Activated CD4-positive, alpha-beta T cell treated with anti-CD3 and anti-CD28 coated beads, Interleukin-2, Interleukin-6, amounts not matched to agents 100 ng/mL and 50 ng/mL, durations not matched to agents 16 hours and 8 hours (primary cell): ENCODE data around the gene TMEM255A.

Source experiments
- DNase-seq: peaks from one replicate; pipeline ENCODE4 v3.0.0-alpha.2; 2020

The TMEM255A gene

DNA sequence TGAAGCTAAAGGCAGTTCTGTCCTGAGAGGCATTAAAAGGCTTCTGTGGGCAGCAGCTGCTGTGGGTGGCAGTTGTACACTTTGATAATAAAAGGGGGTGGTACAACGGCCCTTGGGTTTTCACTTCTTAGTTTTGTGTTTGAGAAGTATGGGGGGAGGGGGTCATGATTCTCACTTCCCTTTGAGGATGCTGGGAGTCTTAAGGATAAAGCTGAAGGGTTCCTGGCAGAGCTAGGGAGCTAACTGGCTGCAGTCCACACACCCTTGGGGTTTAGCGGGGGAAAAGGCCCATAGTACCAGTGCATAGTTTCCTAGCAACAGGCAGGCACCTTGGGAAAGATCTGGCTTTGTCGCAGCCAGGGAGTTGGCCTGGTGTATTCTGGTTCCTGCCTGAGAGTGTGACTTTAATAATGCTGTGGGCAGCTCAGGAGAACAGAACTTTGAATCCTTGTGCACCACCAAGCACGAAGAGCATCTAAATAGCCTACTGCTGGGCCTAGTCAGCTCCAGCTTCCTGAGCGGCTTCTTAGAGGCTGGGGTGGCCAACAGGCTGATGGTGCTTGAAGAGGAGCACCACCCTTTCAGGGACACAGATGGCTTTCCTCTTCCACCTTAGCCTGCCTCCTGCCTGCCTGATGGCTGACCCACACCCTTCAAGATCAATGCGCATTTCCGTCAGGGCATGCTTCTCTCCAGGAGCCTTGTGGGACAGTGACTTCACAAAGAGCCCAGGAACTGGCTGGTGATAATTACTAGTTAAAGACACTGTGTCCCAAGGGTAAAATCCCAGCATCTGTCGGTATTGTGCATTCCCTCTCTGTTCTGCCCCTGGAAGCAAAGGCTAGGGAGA lies 48.2 kb downstream of the TMEM255A start:
- DNase-seq, result no peak

DNA sequence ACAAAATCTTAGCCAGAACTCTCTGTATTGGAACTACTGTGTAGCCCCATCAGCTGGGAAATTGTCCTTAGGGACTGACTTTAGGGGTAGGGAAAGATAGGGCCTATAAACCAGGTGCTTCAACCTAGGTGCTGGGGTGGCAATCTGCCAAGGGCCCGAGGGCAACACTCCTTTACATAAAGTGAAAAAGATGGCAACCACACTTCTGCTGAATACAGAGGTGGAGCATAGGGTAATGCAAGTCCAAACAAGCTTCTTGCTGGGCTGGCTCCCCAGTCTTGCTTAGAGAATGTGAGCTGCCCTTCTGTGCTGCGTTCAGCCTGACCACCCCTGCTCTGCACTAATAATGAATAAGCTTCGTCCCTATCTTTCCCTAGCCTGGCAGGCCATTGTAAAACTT lies 50.9 kb downstream of the TMEM255A start:
- no peak for DNase-seq

DNA sequence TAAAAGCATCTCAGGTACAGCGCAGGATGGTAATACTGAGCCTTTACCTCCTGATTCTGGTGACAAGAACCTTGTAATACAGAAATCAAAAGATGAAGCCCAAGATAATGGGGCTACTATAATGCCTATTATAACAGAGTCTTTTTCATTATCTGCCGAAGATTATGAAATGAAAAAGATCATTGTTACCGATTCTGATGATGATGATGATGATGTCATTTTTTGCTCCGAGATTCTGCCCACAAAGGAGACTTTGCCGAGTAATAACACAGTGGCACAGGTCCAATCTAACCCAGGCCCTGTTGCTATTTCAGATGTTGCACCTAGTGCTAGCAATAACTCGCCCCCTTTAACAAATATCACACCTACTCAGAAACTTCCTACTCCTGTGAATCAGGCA lies 57.5 kb downstream of the TMEM255A start:
- no peak for DNase-seq

DNA sequence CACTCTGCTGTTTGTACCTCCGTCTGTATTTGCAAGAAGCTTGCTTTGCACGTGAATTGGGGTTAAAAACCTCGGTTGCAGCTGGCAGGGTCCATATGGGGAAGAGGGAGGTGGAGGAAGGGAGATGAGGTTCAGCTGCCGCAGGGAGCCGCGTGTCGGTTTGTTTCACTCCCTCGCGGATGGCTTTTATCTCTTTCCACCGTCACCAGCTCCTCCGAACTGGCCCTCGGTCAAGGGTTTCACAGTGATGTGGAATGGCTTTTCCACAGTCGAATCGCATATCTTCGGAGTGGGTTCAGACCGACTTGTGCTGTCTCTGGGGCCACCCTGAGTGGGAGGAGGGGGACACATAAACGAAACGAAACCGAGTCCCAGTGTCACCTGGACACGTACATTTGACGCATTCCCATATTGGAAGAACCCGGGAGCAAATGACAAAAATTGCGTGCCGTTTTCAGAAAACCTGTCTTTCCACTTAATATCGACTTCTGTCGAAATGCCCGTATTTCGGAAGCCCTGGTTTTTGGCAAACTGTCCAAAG lies 59.7 kb downstream of the TMEM255A start:
- no peak for DNase-seq

DNA sequence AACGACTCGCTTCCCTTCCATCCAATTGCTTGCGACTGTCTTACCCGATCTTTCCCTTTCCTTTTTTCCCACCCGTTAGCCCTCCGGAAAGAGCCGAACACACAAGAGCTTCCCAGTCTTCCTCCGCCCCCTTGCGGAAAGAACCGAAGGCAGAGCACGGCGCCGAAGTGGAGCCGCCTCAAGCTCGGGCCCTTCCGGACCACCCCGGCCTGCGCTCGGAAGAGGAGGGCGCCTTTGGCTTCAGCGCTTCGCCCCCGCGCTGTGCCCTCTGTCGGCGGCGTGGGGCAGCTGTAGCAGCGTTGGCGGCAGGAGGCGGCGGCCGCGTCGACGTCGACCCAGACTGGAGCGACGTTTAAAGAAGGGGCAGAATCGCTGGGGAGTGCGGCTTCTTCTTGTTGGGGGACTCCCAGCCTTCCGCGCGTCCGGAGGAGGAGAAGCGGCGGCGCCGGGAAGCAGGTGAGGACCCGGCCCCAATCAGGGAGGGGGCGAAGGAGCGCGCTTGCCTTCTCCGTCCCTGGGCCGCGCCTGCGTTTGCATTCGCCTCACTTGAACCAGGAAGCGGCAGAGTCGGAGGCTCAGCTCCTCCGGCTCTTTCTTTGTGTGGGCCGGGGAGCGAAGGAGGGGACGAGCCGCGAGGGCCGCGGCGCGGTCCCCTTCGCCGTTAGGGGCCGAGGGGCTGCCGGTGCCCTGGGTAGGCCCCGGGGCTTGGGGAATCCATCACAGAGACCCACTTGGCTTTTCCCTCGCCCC lies 60.6 kb downstream of the TMEM255A start, which contains the start of gene ZBTB33:
ZBTB33 (plus strand) TSS at position 291 of the 750 bp plus-strand sequence. CDS start 2,604 bp downstream, outside the sequence.
- peak; percentile 93 for DNase-seq

DNA sequence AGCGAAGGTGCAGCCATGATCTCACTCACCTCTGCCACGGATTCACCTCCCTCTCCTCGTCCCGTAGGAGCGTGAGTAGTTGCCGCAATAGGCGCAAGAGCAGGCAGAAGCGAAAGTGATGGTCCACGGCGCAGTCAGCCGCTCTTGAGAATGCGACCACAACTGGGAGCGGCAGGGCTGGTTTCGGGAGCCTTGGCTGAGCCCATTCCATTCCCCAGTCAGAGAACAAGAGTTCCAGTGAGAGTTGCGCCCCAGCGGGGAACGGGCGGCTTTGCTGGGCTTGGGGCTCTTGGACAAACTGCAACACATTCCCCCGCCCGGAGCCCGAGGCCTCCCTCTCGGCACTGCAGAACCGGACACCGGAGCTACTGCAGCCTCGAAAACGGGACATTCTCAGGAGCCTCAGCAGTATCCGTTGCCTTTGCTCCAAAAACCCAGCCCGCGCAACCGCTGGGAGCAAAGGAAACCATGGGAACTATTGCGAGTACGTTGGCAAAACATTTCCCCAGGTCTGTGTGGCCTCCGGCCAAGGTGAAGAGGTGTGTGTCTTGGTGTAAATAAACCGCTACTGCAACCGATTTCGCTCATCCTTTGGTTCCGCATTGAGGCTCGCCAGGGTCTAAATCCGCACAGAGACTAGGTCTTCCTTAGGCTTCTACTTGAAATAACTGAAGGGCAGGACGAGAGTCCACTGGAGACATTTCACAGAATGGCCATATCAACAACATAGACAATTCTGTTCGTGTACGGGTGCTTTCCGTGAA lies 66.3 kb downstream of the TMEM255A start:
- DNase-seq, result peak; percentile 73

DNA sequence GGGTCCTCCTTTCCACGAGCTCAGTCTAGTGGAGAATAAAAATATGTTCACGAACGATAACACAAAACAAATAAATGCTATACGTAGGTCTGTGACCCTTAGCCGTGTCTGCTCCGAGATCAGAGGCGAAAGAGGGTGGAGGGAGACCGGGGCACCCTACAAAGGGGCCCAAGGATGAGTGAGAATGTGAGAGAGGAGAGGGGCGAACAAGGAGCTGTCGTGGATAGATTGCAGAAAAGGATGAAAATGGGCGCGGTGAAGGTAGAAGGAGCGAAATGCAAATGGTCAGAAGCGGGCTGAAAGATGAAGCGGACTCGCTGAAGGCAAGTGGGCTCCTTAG lies 66.9 kb downstream of the TMEM255A start:
- no peak for DNase-seq

DNA sequence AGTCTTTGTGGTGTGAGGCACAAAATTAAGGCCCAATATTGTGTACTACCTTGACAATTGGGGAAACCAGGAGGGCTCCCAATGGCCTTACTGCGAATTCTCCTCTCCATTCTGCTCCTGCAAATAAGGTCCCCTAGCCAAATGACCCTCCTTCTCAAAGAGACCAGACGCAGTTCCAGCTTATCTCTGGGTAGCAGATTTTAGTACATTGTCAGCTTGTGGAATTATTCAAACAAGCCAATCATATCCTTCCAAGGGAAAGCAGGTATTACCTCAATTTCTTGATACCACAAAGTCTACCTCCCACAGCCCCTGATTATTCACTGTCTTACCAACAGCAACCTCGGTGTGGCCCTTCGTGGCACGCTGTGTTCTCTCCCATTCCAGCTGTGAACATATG lies 68.4 kb downstream of the TMEM255A start:
- DNase-seq, result no peak

DNA sequence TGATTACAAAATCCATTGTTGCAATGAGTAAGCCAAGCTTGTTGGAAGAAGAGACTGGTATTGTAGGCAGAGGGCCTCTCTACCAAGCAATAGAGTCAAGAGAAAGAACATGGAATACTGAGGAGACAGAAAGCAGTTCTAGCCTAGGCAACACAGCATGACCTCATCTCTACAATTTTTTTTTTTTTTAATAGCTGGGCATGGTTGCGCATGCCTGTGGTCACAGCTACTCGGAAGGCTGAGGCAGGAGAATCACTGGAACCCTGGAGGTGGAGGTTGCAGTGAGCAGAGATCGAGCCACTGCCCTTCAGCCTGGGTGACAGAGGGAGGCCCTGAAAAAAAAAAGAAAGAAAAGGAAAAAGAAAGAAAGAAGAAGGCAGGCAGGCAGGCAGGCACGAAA lies 72.3 kb downstream of the TMEM255A start:
- no peak for DNase-seq

DNA sequence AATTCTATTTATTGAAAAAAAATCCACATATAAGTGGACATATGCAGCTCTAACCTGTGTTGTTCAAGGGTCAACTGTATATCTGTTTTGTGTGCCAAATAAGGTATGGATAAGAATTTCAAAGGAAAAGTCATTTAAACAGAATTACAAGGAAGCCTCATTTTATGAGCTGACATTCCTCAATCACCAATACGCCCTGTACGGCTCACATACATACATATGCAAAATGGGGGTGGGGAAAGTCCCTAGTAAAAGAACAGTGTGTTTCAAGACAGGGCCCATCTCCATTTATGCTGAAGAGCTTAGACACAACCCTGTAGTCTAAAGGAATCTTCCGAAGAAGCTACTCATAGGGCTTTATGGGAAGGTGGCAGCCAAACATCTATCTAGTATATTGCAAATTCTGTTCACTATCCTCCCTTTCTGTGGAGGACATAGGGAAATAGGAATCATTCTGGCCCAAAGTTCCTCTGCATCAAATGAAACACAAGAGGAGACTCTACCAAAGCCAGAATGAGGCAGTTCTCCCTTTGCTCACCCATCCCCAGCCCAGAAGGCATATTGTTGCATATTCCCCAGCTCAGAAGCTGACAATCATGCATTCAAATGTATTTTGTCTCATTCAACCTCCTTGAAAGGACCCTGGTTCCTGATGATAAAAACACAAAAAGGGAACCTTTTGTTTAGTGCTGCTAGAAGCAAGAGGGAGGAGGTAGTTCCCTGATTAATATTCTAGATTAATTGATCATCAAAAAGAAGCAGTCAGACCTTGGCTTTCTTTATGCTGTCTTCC lies 74.4 kb downstream of the TMEM255A start:
- DNase-seq, result no peak

DNA sequence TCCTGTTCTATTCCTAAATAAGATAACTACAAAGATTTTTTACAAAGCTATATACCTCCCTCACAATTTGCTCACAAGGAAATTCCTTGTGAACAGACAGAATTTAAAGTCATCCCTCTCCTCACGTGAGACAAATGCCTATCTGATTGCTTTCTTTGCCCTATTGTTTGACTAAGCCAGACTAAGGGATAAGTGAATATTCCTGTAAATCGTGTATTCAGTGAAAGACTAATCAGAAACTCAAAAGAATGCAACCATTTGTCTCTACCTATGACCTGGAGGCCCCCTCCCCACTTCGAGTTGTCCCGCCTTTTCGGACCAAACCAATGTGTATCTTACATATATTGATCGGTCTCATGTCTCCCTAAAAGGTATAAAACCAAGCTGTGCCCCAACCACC lies 76.0 kb downstream of the TMEM255A start:
- no peak for DNase-seq

DNA sequence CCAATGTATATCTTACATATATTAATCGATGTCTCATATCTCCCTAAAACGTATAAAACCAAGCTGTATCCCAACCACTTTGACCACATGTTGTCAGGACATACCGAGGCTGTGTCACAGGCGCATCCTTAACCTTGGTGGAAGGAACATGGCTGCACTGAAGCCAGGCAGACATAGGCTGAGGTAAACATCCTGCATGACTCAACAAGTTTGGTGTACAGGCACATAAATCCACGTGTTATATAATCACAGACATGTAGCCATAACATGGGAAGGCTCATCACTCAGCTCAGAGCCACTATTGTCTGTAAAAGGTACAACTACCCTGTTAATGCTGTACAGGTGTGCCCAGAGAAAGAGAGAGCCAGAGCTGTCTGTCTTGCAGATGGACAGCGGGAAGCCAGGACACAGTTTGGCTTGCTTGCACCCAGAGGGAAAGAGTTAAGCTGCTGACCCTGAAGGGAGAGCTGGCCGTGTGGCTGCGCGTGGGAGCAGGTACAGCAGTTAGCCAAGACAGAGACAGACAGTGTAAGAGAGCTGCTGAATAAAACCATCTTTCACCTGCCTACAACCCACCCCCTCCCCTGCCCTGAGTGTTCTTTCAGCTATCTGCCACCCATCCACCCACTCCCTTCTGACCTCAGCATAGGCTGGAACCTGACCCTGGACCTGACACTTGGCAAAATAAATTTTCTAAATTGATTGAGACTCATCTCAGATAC lies 82.9 kb downstream of the TMEM255A start:
- DNase-seq, result no peak

DNA sequence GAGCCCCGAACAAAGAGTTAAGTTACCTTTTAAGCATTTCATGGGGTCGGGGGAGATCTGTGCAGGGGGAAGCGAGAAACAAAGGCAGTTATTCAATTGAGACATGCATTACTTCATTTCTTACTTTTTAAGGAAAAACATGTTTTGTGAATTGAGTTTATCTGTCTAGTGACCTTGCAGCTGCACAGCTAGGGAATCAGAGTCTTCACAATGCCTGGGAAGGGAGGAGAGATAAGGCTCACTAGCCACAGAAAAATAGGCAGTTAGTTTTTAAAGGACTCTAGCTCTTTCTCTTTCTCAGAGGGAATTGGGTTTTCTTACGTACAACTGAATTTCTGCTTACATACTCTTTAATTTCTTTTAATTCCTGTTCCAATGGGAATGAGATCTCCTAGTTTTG lies 86.9 kb downstream of the TMEM255A start:
- DNase-seq, result no peak

DNA sequence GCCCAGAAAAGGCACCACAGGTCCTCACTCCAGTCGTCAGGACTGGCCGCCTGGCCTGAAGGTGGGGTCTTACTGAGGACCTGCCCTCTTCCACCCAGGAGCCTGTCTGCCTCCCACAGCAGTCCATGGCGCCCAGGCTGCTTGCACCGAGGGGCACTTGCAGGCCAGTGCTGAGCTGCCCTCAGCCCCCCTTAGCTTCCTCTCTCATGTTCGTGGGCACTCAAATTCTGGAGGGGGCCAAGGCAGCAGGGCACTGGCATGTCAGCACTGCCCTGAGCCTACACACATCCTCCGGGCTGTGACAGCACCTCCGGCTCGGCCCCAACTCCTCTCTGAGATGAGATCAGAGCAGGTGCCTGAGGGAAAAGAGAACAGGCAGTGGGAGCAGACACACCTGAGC lies 87.9 kb downstream of the TMEM255A start:
- DNase-seq, result no peak

DNA sequence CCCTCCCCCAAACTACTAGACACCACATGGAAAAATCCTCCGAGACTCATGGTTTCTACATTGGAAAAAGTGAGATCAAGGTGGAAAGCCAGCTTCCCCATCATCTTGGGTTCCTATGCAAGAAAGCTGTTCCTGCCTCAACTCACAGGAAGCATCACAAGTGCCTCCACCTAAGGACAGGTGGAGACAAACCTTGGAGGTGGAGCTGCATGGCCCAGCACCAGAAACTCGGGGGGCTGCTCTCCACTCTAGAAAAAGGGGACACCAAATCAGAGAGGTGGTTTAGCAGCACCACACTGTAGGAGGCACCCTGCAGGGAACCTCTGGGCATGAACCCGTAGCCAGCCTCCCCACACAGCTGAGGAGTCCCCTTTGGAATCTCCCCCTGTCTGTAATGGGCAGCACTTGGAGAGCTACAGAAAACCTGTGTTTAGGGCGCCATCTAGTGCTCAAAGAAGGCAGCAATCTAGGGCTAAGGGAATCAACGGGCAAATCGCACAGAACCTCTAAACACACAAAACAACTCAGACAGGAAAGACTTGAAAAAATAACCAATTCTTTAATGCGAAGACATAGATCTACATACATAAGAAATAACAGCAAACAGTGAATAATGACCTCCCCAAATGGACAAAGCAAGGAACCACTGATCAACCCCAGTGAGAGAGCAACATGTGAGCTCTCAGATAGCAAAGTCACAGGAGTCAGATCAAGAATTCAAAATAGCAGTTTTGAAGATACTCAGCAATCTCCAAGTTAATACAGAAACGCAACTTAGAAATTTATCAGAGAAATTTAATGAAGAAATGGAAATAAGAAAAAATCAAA lies 97.6 kb downstream of the TMEM255A start:
- DNase-seq, result peak; percentile 75
